CD4-positive, alpha-beta T cell treated with Interferon gamma for 1 hour (primary cell): Measurements from ENCODE around the gene CTNNBIP1.
"Not testable (repeated sequence)": the region's sequence is repeated elsewhere in the genome, so short reads cannot be mapped to it uniquely, and the experiment has no call there.

ENCODE experiments used
- DNase-seq: peaks from one replicate; pipeline ENCODE4 v3.0.0-alpha.2; 2020

Gene CTNNBIP1

GRCh38 chr1:9825093-9826074, 84.7 kb downstream of the CTNNBIP1 start:
- peak; percentile 61 for DNase-seq

- DNase-seq = no peak
Measured at GRCh38 chr1:9824702-9825089, 85.4 kb downstream of the CTNNBIP1 start.

- peak; percentile 88 for DNase-seq
Measured at GRCh38 chr1:9823943-9824701, 85.9 kb downstream of the CTNNBIP1 start, which contains the start of gene CLSTN1. CLSTN1 (minus strand) TSS chr1:9823965; CDS start chr1:9823733, 232 bp downstream.

GRCh38 chr1:9823693-9823942, 86.5 kb downstream of the CTNNBIP1 start:
- no peak for DNase-seq

GRCh38 chr1:9822897-9823692, 87.0 kb downstream of the CTNNBIP1 start:
- DNase-seq = no peak

DNA sequence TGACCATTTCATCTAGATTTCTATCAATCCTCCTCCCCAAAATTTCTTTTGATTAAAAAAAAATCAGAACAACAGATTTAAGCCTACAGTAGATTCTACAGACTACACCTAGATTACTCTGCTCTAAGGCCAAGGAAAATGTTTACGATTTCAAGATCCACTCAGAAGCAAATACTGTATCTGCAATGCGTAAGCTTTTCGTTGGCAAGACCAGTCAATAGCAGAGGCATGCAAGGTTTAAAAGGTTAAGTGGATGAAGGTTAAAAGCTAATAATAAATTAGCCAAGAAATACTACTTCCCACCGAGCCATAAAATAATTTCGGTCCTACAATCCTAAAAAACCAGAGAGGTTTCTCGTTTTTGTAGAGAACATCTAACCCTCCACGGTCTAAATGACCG, 87.6 kb downstream of the CTNNBIP1 start:
- no peak for DNase-seq

DNA sequence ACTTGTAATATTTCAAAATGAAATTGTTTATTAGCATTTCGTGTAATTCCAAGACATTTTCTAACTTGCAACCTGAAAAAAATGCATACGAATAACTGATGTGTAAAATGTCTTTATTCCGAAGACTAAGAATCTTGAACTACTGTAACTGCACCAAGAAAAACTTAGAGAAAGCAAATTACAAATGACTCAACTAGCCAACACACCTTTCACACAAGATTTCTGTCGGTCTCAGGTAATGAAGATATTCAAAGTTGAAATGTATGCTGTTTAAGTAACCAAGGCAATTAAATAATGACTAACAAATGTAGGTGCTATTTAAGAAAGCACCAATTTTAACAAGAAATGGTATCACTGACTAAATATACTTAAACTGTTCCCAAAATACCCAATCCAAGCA, 88.4 kb downstream of the CTNNBIP1 start:
- DNase-seq = no peak

DNA sequence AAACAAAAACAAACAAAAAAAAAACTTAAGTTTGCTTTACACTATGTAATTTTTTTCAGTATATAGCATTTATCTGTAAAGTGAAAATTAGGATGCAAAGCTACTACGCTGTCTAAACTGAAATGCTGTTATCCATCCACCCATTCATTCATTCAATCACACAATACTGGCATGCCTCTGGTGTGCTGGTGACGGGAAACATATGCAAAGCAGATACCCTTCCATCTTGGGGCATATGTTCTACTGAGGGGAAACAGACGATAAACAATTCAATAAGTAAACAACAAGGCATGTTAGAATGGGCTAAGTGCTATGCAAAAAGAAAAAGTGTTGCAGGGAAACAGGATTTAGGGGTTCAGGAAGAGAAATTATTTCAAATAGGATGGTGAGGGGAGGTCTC, 89.5 kb downstream of the CTNNBIP1 start:
- no peak for DNase-seq

DNA sequence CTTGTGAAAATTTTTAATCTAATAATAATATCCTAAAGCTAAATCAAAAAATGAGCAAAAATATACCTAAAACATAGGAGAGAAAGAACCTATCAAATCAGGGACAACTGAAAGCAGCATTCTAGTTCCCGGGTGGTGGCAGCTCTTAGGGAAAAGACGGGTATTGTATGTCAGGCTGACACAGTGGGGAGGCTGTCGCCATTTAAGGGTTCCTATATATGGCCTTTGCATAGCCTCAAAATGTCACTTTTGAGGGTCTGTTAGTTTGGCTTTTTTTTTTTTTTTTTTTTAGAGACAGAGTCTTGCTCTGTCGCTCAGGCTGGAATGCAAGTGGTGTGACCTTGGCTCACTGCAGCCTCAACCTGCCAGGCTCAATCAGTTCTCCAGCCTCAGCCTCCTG, 92.3 kb downstream of the CTNNBIP1 start:
- DNase-seq = no peak

GRCh38 chr1:9816199-9816598, 93.9 kb downstream of the CTNNBIP1 start:
- DNase-seq = no peak

DNA sequence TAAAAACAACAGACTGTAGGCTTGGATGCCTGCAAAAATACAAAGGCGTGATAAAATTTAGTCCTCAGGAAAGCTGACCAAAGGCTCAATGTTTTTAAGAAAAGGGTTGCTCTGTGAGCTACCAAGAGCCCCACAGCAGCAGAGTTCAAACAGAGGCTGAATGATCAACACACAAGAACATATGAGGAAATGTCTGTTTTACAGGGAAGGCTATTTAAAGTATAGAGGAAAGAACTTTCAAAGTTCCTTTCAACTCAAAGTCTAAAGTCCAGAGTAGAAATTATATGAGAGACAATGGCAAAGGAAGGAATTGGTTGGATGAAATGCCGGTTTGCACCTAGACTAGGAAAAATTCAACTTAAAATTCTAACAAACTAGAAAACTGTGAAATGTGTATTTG, 94.9 kb downstream of the CTNNBIP1 start:
- DNase-seq = no peak

GRCh38 chr1:9814619-9815018, 95.5 kb downstream of the CTNNBIP1 start:
- no peak for DNase-seq

GRCh38 chr1:9811239-9811966, 98.7 kb downstream of the CTNNBIP1 start:
- DNase-seq = no peak

- DNase-seq = no peak
Measured at GRCh38 chr1:9809100-9809510, 101.0 kb downstream of the CTNNBIP1 start.

DNA sequence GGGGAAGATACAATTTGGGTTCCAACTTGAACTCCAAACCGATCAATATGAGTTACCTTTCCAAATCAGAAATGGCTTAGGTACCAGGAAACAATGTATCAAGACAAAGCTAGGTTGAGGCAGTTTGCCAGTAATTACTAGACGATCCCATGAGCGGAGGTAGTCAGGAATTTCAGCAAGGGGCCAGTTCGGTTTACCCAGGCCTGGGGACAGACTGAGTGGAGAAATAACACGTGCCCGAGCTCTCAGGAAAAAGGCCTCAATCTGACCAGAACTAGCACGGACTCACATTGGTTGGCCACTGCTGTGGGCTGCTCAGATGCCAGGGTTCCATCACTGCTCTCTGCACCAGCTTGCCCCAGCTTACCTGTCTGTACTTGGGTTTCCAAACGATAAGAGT, 101.6 kb downstream of the CTNNBIP1 start:
- no peak for DNase-seq

DNA sequence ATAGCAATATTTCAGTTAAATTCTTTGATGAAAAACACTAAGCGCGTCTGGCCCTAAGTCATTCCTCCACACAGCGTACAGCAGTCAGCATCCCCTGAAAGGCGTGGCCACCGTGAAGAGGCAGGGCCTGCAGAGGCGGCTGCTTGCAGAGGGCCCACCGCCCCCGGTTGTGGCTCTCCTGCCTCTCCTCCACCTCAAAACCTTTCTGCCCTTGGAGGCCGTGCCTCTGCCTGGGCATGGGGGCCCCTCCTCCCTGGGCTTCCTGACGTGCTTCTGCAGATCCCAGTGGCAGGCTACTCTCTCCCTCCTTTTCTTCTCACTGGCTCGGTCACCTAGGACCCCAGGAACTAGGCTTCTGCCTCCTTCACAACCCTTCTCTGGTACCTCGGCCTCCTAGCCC, 102.5 kb downstream of the CTNNBIP1 start:
- DNase-seq = no peak

DNA sequence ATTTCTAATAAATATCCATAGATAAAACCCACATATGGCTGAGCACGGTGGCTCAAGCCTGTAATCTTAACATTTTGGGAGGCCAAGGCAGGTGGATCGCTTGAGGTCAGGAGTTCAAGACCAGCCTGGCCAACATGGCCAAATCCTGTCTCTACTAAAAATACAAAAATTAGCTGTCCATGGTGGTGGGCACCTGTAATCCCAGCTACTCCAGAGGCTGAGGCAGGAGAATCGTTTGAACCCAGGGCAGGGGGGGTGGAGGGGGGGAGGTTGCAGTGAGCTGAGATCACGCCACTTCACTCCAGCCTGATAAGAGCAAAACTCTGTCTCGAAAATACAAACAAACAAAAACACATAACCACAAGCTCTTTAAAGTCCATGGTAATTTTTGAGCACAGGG, 104.1 kb downstream of the CTNNBIP1 start:
- not testable (repeated sequence) for DNase-seq

DNA sequence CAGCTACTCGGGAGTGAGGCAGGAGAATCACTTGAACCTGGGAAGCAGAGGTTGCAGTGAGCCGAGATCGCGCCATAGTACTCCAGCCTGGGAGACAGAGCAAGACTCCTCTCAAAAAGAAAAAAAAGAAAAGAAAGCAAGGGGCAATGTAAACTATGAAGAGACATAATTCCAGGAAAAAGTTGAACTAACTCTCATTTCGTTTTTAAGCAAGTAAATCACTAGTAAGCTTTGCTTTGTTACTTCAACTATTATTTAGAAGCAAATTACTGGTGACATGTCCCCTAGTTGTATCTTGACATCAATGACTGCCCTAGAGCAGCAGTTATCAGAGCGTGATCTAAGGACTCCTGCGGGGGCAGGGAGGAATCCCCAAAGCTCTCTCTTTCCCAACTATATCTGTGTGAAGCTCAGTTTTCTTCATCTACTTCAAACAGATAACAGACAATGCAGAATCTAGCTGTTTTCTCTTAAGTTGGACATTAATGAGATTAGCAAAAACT, 105.0 kb downstream of the CTNNBIP1 start:
- no peak for DNase-seq

DNA sequence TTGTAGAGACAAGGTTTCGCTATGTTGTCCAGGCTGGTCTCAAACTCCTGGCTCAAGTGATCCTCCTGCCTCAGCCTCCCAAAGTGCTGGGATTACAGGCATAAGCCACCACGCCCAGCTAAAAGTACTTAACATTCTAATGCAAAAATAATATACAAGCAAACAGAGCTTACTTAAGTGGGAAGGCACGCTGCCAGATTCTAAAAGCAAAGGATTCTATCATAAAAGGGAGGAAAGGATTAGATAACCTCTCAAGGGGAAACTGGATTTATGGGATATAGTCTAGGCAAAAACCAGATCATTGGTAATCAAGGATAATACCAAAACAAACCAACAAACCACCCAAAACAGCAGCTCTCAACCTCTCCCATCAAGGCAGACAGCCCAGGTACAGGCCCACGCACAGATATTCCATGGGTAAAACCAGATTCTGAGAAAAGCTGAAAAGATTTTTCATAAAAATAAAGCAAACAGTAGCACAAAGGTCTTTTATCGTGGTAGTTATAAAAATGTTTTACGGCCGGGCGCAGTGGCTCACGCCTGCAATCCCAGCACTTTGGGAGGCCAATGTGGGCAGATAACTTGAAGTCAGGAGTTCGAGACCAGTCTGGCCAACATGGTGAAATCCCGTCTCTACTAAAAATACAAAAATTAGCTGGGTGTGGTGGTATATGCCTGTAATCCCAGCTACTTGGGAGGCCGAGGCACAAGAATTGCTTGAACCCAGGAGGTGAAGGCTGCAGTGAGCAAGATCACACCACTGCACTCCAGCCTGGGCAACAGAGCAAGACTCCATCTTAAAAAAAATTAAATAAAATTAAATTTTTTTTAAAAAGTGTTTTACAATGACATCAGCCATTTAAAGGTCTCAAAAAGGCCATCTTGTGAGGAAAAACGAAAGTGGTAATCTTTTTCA, 106.8 kb downstream of the CTNNBIP1 start:
- not testable (repeated sequence) for DNase-seq

DNA sequence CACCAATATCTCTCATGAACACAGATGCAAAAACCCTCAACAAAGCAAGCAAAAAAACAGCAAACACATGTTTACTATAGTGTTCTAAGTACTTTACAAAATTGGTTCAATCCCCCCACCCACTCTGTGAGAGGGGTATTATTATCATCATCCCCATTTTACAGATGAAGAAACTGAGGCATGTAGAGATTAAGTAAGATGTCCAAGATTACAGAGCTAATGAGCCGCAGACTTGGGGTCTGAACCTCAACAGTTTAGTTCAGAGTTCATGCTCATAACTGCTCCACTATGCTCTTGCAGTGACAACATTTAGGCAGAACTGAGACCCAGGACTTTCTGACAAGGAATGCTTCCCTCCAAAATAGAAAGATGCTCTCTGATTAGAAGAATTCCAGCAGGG, 108.2 kb downstream of the CTNNBIP1 start:
- DNase-seq = no peak
